ENCODE measurements around the gene MAD2L2.

DNA sequence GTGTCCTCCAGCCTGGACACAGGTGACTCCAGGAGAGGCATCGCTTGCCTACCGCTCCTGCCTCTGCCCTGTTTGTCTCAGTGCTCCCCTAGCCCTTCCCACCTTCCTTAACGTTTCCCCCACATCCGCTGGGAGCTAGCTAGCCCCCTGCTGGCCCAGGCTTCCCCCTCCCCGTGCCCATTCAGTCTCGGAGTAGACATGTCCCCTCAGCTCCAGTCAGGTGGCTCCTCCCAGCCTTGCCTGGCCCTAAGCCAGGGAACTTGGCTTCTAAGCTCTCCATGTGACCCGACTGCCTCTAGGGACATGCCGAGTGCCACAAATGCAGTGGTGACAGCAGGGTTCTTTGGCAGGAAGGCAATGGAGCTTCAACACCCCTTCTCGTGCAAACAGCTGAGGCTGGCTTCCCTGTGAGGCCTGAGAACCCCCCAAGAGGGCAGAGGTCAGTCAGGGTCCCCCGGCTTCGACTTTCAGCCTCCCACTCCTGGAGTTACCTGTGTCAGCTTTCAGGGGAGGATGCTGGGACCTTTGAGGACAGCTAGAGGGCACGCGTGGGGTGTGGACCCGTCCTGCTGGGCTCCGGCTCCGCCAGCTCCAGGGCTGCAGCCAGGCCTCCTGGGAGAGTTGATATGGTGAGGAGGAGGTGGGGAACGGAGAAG lies 26.8 kb upstream of the MAD2L2 start:
- TF ChIP-seq, protein P1, sequence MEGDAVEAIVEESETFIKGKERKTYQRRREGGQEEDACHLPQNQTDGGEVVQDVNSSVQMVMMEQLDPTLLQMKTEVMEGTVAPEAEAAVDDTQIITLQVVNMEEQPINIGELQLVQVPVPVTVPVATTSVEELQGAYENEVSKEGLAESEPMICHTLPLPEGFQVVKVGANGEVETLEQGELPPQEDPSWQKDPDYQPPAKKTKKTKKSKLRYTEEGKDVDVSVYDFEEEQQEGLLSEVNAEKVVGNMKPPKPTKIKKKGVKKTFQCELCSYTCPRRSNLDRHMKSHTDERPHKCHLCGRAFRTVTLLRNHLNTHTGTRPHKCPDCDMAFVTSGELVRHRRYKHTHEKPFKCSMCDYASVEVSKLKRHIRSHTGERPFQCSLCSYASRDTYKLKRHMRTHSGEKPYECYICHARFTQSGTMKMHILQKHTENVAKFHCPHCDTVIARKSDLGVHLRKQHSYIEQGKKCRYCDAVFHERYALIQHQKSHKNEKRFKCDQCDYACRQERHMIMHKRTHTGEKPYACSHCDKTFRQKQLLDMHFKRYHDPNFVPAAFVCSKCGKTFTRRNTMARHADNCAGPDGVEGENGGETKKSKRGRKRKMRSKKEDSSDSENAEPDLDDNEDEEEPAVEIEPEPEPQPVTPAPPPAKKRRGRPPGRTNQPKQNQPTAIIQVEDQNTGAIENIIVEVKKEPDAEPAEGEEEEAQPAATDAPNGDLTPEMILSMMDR (IDR thresholded peaks at IDR 0.05) = no peak
- no peak for TF ChIP-seq POLR2A (IDR thresholded peaks at IDR 0.05)

Measured in ovary (tissue), 3 donors.